HUES64 (cell line): Measurements from ENCODE around the gene ICAM2.
"Not testable (repeated sequence)": the region's sequence is repeated elsewhere in the genome, so short reads cannot be mapped to it uniquely, and the experiment has no call there.

Source experiments
- H3K27ac ChIP-seq: 2 replicates; pipeline ENCODE4 v1.7.0; 2013; ENCODE audit warnings: low read depth, low read length, inconsistent platforms
- H3K27me3 ChIP-seq: 2 replicates; pipeline ENCODE4 v1.6.1; 2013; ENCODE audit warnings: mild to moderate bottlenecking, low read length; ENCODE audit not compliant: insufficient read depth
- H3K36me3 ChIP-seq: 2 replicates; pipeline ENCODE4 v1.6.1; 2013; ENCODE audit warnings: mild to moderate bottlenecking, low read length; ENCODE audit not compliant: insufficient read depth
- H3K4me1 ChIP-seq: 2 replicates; pipeline ENCODE4 v1.6.1; 2013; ENCODE audit warnings: mild to moderate bottlenecking, low read length, moderate library complexity; ENCODE audit not compliant: insufficient read depth
- H3K4me3 ChIP-seq: 2 replicates; pipeline ENCODE4 v1.5.1; 2013; ENCODE audit warnings: mild to moderate bottlenecking, low read length, moderate library complexity
- H3K9ac ChIP-seq: 2 replicates; pipeline ENCODE4 v1.6.1; 2013; ENCODE audit warnings: mild to moderate bottlenecking, low read depth, low read length
- H3K9me3 ChIP-seq: 2 replicates; pipeline ENCODE4 v1.6.1; 2013; ENCODE audit warnings: low read depth, low read length; ENCODE audit not compliant: insufficient read depth
- WGBS: fragments of 150-250, 120-280 bp; methylation state at CpG from one replicate; pipeline ENCODE4 v1.1.7; 2013; ENCODE audit warnings: missing lambda C conversion rate; 5-methylcytosine and 5-hydroxymethylcytosine counted together

Gene ICAM2

DNA sequence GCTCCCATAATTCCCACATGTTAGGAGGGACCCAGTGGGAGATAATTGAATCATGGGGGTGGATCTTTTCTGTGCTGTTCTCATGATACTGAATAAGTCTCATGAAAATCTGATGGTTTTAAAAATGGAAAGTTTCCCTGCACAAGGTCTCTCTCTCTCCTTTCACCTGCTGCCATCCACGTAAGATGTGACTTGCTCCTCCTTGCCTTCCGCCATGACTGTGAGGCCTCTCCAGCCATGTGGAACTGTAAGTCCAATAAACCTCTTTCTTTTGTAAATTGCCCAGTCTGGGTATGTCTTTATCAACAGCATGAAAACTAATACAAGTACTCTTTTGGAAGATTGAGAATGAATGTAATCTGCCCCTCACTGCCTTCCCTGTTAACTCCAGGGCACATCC lies 37.8 kb downstream of the ICAM2 start:
- WGBS = 92% methylated on average over 2 of the region's 2 CpGs
- not testable (repeated sequence) for H3K4me1 ChIP-seq, H3K9me3 ChIP-seq, H3K36me3 ChIP-seq, H3K27ac ChIP-seq, H3K9ac ChIP-seq, H3K27me3 ChIP-seq, H3K4me3 ChIP-seq

DNA sequence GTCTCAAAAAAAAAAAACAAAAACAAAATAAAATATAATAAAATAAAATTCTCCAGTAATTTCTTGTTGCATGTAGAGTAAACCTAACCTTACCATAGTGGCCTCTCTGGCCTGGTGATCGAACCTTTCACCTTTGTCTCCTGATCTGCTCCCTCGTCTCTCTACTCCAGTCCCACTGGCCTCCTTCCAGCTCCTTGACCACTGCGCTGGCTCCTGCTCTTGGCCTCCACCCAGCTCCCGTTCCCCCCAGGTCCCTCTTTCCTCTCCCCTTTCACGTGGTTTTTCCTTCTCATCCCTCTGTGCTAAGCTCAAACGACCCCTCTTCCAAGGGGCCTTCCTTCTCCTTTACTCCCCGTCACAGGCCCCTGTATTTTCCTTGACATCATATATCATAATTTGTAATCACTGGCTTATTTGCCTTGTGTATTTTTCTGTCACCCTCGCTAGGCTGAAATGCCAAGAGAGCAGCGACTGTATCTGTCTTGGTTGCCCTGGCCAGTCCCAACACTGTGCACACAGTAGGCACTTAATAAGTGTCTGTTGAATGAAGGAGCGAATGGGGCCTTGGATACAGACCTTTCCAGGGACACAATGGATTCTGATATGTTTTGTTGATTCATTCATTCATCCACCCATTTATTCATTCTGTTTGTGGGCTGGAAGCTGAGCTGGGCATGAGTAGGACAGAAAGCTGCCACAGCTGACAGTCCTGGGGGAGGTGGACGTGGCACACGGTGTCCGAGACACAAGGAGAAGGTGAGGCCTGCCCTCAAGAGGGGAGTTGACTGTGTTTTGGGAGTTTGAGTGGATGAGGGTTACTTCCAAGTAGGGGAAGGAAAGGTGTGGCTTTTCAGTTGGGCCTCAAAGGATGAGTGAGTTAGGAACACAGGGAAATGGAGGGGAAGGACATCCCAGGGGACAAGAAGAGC lies 41.9 kb downstream of the ICAM2 start:
- Histone ChIP-seq H3K4me1 (no peaks in the 10 kb centered on the region), H3K36me3 (no peaks in the 10 kb centered on the region), H3K27me3 (no peaks in the 10 kb centered on the region), H3K4me3 (no peak overlapping the region), H3K9ac (no peak overlapping the region), H3K9me3 (peaks cover 5% of the 10 kb centered on the region; the same call in 1 of the 2 replicates), H3K27ac (no peak overlapping the region)
- 89% methylated on average over 13 of the region's 13 CpGs for WGBS

DNA sequence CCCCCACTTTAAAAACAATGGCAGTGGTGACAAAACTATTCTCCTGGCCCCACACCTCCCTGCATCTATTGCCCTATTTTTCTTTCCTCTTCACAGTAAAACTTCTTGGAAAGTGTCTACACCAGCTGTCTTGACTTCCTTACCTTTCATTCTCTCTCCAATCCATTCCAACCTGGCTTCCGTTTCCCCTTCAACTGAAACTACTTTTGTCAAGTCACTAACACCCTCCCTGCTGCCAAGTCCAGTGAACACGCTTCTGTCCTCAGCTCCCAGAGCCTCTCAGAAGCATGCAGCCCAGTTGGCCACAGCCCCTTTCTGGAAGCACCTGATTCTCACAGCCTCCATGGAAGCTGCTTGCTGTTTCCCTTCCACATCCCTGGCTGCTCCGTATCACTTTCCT lies 43.7 kb downstream of the ICAM2 start:
- Histone ChIP-seq H3K9ac (no peak overlapping the region), H3K9me3 (0 out of 2 replicates have a peak, but pooled peaks cover 1% of the 10 kb centered on the region), H3K27me3 (no peaks in the 10 kb centered on the region), H3K27ac (no peak overlapping the region), H3K4me3 (no peak overlapping the region), H3K36me3 (no peaks in the 10 kb centered on the region), H3K4me1 (no peaks in the 10 kb centered on the region)
- WGBS = 88% methylated on average over 3 of the region's 3 CpGs

DNA sequence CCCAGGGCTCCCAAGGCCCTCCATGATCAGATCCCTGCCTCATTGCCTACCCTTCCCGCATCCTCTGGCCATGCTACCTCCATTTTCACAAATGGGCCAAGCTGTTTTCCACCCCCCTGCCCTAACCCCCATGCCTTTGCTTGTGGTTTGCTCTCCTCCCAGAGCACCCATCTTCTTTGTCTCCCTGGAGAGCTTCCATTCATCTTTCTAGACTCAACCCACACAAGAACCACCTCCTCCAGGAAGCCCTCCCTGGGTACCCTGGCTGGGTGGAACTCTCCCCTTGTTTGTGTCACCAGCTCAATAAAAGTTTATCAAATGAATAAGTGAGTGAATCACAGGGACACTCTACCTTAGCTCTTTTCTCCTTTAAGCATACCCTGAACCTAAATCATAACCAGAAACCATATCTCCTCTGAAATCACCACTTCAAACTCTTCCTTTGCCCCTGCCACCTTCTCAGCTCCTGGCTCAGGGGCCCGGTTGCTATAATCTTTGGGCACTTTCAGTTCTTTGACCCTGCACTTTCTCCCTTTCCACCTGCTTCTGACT lies 44.8 kb downstream of the ICAM2 start:
- no peaks in the 10 kb centered on the region for H3K9me3 ChIP-seq
- H3K36me3 ChIP-seq = no peaks in the 10 kb centered on the region
- H3K27ac ChIP-seq = no peak overlapping the region
- H3K4me1 ChIP-seq = no peaks in the 10 kb centered on the region
- 86% methylated on average over 2 of the region's 2 CpGs for WGBS
- no peaks in the 10 kb centered on the region for H3K27me3 ChIP-seq
- no peak overlapping the region for H3K9ac ChIP-seq
- H3K4me3 ChIP-seq = no peak overlapping the region

DNA sequence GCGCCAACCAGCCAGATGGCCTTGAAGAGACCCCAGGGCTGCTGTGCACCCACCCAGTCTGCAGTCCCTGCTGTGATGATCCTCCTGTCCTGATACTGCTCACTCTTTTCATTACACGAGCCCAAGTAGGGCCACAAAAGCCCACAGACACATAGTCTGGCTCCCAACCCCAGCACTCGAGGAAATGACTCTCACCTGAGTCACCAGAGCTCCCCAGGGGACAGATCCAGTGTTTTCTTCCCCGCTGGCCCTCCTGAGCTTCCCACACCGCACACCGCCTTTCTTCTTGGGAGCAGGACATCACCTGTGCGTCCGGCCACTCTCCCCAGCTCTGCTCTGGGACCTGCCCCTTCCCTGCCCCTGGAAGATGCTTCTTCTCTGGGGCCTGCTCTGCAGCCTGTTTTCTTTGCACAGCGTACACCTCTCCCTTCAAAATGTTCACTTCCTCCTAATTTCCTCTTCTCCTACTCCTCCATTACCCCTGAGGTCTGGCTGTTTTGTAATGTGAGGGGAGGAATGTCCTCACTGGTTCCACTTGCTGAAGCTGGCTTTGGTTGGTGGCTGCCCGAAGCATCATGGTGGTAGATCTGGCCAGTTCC lies 45.7 kb downstream of the ICAM2 start:
- no peaks in the 10 kb centered on the region for H3K9me3 ChIP-seq
- no peak overlapping the region for H3K4me3 ChIP-seq
- WGBS = 72% methylated on average over 10 of the region's 10 CpGs
- no peaks in the 10 kb centered on the region for H3K36me3 ChIP-seq
- no peaks in the 10 kb centered on the region for H3K4me1 ChIP-seq
- no peak overlapping the region for H3K27ac ChIP-seq
- H3K9ac ChIP-seq = no peak overlapping the region
- no peaks in the 10 kb centered on the region for H3K27me3 ChIP-seq

DNA sequence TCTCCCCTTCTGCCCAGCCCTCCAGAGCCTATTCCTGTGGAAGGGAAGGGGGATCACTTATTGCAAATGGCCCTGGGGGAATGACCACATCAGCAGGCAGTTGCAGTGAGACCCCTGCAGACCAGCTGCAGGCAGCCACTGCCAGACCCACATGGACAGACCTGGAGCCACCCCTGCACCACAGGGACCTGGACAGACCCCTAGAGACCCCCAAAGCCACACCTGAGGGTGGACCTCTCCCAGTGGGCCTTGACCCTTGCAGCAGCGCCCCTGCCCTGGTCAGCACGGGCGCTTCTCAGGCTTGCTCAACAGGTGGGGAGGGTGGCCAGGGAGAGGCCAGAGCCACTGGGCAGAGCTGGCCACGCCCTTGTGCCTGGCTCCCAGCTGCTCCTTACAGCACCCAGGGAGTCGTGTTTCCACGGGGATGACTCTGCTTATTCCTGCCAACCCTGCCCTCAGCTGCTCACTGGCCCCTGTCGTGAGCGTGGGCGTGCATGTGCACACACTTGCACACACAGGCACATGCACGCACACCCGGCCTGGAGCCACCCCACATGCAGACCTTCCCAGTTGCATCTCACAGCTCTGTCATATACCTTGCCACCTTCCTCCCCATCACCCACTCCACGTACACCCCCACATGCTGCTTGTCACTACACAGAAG lies 46.4 kb downstream of the ICAM2 start:
- WGBS = 85% methylated on average over 12 of the region's 12 CpGs
- Histone ChIP-seq H3K4me3 (no peak overlapping the region), H3K9me3 (no peaks in the 10 kb centered on the region), H3K36me3 (no peaks in the 10 kb centered on the region), H3K4me1 (no peaks in the 10 kb centered on the region), H3K27me3 (no peaks in the 10 kb centered on the region), H3K9ac (no peak overlapping the region), H3K27ac (no peak overlapping the region)

DNA sequence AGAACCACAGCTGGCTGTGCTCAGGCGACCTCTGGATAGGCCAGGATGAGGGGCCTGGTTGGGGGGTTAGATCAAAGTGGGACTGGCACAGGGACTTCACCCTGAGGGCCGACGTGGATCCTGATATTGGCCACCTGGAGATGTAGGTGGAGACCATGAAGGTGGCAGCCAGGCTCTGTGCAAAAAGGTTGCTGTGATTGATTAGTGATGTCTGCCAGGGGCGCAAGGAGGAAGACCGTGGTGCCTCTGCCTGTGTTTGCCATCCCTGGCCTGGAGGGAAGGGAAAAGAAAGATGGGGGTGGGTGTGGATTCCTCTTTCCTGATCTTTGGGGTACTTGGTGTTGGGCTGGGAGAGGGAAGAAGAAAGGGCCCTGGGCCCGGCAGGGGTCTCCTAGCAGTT lies 47.2 kb downstream of the ICAM2 start:
- no peaks in the 10 kb centered on the region for H3K27me3 ChIP-seq
- no peaks in the 10 kb centered on the region for H3K36me3 ChIP-seq
- H3K4me3 ChIP-seq = no peak overlapping the region
- no peak overlapping the region for H3K9ac ChIP-seq
- no peaks in the 10 kb centered on the region for H3K9me3 ChIP-seq
- 92% methylated on average over 6 of the region's 6 CpGs for WGBS
- no peaks in the 10 kb centered on the region for H3K4me1 ChIP-seq
- H3K27ac ChIP-seq = no peak overlapping the region

DNA sequence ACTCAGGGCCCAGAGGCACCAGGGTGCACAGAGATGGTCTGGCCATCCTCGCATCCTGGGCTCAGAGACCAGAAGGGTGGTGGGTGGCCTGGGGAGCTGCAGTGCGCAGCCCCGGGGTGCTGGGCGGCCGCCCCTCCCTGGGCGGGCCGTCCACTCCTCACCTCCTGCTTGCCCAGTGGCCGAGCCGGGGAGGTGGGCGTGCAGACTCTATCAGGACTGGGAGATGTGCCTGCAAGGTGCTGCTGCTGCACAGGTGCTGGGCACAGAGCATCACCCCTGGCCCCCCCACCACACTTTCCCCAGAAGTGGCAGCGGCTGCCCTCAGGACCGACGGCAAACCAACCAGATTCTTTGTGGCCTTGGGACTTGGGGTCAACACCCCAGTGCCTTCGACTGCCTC lies 47.6 kb downstream of the ICAM2 start, which contains the start of gene SCN4A:
Gene SCN4A (minus strand): TSS at position 123 of the 400 bp plus-strand sequence. CDS start 77 bp downstream, at position 46.
- no peak within 1 kb of the TSS for H3K4me3 ChIP-seq
- H3K27me3 ChIP-seq = no peaks in the 10 kb centered on the region
- no peaks in the 10 kb centered on the region for H3K4me1 ChIP-seq
- no peak within 1 kb of the TSS for H3K9ac ChIP-seq
- WGBS = 97% methylated on average over 14 of the region's 14 CpGs
- no peaks in the 10 kb centered on the region for H3K9me3 ChIP-seq
- H3K27ac ChIP-seq = no peak within 1 kb of the TSS
- H3K36me3 ChIP-seq = no peaks in the 10 kb centered on the region

DNA sequence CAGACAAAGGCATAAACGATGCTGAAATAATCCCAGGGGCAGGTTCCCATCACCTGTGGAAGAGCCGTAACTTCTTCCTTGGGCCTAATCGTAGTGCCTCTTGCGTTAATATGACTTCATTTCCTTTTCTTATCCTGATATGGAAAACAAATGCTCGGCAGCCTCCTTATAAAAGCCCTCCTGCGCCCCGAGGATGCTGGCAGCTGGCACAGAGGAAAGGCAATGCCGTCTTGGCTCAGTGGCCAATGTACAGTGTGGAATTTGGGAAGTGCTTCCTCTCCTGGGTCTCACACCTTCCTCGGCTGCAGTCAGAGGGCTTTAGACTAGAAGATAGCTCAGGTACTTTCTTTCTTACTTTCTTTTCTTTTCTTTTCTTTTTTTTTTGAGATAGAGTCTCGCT lies 51.2 kb downstream of the ICAM2 start:
- H3K36me3 ChIP-seq = no peaks in the 10 kb centered on the region
- H3K27ac ChIP-seq = no peak overlapping the region
- no peak overlapping the region for H3K9ac ChIP-seq
- WGBS = 92% methylated on average over 10 of the region's 10 CpGs
- H3K4me3 ChIP-seq = no peak overlapping the region
- H3K4me1 ChIP-seq = no peaks in the 10 kb centered on the region
- H3K27me3 ChIP-seq = no peaks in the 10 kb centered on the region
- H3K9me3 ChIP-seq = no peaks in the 10 kb centered on the region

DNA sequence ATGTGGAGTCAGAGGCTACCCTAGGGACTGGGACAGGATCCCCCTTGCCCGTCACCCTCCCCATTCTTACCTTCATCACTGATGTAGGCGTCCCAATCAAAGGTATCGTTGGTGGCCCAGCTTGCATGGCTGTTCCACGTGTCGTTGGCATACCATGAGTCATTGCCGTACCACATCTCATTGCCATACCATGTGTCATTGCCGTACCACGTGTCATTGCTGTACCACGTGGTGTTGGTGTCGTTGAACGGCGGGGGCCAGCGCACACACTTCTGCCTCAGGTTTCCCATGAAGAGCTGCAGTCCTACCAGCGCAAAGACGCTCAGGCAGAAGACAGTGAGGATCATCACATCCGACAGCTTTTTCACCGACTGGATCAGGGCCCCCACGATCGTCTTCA lies 52.5 kb downstream of the ICAM2 start:
- Histone ChIP-seq H3K9ac (no peak overlapping the region), H3K36me3 (no peaks in the 10 kb centered on the region), H3K4me1 (no peaks in the 10 kb centered on the region), H3K4me3 (no peak overlapping the region), H3K9me3 (no peaks in the 10 kb centered on the region), H3K27ac (no peak overlapping the region), H3K27me3 (no peaks in the 10 kb centered on the region)
- 93% methylated on average over 19 of the region's 19 CpGs for WGBS
